GM03348 (cell line): ENCODE measurements around the gene CFAP410.
"Not testable (repeated sequence)": the region's sequence is repeated elsewhere in the genome, so short reads cannot be mapped to it uniquely, and the experiment has no call there.

Source experiments
- DNase-seq: peaks from one replicate; pipeline ENCODE4 v3.0.0; 2012; ENCODE audit warnings: low spot score

CFAP410 gene

DNA sequence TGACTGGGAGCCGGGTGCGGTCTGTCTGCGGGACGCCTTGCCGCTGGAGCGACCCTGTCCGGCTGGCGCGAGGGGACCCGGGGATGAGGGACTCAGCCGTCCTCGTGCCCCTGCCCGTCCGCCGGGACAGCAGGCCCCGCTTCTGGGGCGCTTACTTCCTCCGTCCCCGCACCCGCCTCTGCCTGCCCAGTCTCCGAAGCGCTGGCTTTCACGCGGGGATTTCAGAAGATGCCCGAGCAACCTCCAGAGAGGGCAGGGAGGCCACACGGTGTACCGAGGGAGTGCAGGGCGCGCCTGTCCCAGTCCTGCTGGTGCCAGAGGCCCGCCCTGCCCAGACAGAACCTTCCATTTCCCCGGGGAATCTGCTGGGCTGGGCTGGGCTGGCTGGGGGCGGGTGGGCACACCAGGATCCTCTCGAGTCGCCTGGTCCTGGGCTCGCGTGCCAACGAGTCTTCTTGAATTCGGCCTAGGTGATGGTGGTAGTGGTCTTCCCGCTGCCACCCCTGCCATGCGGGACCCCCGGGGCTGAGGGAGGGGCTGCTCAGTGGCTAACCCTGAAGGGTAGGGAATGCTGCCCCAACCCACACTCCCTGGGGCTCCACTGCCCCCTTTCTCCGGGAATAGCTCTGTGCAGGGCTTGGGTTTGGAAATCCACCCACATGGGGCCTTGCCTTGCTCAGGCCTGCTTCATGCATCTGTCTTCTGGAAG is 11.7 kb upstream of the CFAP410 start:
- DNase-seq = no peak

DNA sequence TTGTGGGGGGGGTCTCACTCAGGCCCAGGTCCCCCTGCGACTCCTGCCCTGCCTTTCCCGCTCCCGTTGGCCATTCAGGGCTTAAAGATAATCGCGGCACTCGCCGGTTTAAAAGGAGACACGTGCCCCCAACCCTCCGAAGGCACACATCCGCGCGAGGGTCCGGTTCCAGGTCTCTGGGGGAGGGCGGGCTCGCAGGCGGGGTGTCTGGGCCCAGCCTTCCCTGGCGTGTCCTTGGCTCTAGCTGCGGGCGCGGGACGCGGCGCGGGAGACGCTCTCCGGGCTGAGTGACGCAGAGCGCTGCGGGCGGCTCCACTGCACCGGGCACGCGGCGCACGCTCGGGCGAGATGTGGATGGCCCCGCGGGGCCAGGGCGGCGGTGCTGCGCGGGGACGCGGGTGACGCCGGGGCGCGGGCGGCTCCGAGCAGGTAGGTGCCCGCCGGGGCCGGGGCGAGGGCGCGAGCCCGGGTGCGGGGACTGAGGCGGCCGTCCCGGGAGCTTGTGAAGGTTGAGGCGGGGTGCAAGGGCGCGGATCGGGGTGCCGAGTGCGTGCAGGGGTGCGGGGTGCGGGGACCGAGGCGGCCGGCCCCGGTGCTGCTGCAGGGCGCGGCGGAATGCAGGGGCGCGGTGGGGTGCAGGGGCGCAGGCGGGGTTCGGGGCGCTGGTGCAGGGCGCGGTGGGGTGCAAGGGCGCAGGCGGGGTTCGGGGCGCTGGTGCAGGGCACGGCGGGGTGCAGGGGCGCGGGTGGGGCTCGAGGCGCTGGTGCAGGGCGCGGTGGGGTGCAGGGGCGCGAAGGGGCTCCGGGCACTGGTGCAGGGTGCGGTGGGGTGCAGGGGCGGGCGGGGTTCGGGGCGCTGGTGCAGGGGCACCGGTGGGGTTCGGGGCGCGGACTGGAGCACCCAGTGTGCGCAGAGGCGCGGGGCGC is 10.9 kb upstream of the CFAP410 start:
- DNase-seq = no peak

DNA sequence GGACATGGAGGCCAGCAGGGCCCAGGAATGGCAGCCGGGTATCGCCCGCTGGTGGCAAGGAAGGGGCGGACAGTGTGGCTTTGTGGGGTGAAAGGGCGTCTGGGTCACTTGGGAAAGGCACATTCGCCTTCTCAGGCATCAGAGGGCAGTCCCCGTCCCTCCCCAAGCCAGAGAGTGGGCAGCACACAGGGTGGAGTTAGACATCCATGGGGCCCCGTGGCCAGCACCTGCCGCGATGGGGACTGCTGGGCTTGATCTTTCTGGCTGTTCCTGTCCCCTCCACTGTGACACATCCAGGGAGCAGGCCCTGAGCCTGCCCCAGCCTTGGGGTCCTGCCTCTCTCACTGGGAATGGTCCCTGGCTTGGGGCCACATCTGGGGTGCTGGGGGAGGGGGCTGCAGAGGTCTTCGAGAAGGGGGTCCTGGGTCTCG is 10.2 kb upstream of the CFAP410 start:
- DNase-seq = no peak

DNA sequence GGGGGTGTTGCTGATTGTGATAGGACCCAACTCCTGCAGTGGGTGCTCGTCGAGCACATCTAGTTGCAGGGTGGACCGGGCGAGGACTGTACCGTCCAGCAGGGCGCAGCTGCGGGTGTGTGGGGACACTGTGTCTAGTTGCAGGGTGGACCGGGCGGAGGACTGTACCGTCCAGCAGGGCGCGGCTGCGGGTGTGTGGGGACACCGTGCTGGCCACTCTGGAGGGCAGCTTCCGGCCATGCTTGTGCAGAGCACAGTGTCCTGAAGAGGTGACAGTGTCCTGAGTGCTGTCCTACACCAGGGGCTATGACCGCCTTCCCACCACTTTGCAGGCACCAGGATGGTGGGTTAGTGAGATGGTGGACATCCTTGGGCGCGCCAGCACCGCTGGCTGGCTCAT is 9.7 kb upstream of the CFAP410 start:
- no peak for DNase-seq

DNA sequence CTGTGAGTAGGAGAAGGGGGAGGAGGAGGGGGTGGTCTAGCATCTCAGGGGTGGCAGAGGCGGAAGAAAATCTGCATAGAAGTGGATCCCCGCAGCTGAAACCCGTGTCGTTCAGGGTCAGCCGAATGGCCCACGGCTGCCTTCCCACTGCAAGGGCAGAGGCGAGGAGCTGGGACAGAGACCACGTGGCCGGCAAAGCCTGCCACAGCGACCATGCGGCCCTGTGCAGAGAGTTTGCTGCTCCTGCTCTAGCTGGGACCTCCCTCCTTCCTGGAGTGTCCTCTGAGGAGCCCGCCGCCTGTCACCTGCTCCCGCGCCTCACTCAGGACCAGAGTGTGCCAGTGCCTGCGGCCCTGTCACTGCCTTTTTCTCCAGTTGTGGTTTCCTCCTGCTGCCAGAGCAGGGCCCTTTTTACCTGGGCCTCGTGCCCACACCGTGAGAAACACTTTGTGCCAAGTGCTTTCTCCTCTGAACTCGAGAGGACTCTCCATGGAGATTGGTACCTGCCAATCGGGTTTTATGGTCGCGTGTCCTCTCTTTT is 8.8 kb upstream of the CFAP410 start:
- DNase-seq = no peak

DNA sequence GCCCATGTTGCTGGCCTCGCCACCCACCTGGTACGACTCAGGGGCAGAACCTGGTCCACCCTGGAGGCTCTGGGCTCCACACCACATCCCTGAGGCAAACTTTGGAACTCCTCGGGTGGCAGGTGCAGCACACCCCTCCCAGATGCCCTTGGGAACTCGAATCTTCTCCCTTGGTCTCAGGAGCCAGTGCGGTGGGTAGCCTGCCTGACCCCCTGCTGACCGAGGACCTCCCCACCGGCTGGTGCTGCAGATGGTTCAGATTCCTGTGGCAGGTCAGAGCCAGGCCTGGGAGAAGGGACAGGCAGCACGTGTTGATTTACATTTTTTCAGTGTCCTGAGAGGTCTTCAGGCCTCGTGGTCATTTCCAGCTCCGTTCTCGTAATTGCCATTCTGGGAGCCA is 6.3 kb upstream of the CFAP410 start:
- DNase-seq = no peak

DNA sequence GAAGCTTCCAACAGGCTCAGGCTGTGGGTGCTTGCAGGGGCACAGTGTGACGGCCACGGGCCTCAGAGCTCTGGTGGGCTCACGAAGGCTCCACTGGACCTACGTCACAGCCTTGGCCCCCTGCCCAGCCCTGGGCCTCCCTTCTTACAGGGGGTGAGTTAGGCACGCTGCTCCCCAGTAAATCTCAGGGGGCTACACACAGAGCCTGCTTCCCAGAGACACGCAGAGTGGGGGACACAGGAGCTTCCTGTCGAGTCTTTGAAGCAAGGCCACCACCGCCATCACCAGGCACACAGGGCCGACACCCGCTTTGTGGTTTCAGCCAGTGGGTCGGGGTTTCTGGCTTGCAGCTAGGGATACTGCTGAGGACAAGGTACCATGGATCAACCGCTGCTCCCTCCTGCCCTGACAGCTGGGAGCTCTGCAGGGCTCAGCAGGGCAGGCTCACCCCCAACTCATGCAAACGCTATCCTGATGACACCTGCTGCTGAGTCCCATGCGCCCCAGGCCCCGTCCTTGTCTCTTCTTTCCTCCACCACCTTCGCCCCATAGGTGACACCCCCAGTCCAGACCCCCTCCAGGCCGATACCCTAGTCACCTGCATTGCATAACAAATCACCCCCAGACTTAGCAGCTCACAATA is 5.5 kb upstream of the CFAP410 start:
- DNase-seq = no peak

DNA sequence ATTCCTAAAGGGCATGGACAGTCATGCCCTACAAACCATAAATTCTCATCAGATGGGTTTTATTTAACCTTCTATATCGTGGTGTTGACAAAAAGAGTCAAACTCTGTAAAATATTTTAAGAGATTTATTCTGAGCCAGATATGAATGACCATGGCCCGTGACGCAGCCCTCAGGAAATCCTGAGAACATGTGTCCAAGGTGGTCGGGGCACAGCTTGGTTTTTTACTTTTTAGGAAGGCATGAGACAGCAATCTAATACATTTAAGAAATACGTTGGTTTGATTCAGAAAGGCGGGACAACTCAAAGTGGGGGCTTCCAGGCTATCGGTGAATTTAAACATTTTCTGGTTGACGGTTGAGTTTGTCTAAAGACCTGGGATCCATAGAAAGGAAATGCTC is 3.8 kb upstream of the CFAP410 start:
- DNase-seq = not testable (repeated sequence)

DNA sequence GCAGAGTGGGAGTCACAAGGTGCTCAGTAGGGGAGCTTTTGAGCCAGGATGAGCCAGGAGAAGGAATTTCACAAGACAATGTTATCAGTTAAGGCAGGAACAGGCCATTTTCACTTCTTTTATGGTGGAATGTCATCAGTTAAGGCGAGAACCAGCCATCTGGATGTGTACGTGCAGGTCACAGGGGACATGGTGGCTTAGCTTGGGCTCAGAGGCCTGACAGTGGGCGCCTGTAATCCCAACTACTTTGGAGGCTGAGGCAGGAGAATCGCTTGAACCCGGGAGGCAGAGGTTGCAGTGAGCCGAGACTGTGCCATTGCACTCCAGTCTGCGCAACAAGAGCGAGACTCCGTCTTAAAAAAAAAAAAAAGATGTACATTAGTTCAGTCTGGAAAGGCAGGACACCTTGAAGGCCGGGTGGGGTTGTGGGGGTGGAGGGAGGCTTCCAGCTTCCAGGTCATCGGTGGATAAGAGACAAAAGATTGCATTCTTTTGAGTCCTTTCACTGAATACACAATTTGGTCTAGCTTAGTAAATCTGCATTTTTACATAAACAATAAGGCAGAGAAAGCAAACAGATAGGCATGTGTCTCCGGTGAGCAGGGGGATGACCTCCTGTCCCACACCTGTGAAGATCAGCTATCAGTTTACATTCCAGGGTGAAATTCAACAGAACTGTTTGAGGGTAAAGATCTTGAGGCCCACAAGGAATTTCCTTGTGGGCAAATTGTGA is 2.7 kb upstream of the CFAP410 start:
- not testable (repeated sequence) for DNase-seq

DNA sequence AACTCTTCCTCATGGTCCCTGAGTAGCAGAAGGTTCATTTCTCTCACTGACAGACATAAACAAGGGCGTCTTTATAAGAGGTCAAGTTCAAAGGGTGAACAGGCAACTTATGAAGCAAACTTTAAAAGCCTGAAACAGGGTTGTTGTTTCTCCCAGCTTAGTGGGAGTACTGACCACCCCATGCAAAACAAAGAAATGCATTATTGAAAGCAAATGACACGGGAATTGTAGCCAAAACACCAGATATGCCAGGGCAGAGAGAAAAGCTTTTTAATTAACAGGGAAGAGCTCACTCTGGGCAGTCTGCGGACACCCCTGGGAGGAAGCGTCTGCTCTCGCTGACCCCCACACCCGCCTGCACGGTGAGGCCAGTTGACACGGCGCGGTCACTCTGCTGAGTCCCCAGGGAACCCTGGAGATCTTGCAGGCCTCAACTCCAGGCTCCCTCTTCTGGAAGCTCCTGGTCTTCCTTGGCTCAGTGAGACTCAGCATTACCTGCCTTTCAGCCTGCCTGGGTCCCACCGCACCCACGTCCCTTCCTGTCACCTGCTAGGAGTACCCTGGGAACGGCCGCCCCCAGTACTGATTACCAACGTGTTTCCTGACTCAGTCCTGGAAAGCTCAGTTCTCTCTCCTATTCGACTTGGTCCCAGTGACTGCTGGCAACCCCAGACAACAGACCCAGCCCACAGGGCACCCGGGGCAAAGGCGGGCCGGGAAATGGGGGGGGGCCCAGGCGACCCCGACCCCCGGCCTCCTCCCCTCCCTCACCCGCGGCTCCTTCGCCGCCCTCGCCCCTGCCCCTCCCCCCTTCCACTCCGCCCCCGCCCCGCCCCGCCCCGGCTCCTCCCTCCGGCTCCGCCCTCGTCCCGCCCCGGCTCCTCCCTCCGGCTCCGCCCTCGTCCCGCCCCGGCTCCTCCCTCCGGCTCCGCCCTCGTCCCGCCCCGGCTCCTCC is 972 bp downstream of the CFAP410 start:
- peak; percentile 69 for DNase-seq

DNA sequence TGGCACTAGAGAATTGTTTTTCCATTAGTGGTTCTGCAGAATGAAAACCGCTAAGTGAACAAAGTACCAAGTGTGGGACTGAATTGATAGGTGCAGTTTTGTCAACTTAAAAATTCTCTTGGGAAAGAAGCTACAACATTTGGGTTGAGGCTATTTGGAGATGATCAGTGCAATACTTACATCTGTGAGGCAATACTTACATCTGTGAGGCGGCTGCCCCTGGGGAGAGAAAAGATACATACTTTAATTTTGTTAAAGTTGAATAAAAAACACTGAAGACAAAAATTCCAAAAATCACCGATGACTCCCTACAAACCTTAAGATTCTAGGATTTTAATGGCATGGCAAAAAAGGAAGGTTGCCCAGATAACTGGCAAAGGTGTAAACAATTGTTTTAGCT is 1.7 kb downstream of the CFAP410 start:
- DNase-seq = no peak

DNA sequence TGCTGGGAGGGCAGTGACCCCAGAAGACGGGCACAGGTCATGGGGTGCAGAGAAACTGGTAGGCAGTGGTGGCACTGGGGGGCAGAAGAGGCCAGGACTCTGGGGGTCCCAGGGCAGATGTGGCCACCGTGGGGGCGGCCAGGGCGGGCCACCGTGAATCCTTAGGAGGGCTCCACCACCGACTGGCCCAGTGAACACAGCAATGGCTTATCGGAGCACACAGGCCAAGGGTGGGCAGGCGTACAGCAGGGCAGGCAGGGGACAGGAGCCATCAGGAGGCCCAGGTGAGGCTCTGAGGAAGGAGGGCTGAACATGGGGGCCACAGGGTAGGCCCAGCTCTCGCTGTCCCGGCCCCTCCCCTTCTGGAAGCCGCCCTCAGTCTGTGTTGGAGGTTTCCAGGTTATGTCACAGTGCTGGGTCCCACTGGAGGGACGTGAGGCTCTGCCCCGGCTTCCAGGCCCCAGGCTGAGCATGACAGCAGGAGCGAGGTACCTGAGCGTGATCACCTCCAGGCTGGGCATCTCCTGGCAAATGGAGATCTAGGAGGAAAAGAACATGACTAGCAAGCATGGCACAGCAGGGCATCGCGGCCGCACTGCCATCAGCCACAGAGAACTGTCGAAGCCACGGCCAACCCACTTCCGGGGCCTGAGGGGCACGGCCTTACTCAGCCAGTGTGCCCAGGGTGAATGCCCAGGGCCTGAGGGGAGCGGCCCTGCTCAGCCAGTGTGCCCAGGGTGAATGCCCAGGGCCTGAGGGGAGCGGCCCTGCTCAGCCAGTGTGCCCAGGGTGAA is 3.7 kb downstream of the CFAP410 start:
- DNase-seq = no peak

DNA sequence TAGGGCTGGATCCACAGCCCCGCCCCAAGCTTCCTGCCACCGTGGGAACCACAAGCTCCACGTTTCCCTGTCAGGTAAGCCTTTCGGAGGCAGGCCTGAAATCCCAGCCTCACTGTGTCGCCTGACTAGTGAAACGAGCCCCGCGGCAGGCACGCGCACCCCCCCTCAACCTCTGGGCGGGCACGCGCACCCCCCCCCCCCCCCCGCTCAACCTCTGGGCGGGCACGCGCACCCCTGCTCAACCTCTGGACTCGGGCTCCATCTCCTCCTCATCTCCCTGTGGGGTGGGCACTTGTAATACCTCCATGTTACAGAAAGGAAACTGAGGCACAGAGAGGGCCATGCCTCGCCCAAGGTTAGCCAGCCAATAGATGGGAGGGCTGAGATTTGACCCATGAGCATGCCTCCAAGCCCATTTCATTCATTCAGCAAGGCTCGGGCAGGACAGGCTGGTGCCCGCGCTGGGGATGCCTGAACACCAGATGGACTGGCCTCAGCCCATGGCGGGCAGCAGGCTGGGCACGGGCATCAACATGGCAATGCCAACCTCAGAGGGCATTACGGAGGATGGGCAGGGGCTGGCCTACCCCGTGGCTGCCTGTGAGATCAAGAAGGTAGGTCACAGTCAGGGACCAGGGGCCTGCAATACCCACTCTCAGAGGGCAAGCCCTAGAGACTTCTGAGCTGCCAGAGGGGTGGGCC is 4.7 kb downstream of the CFAP410 start:
- no peak for DNase-seq

DNA sequence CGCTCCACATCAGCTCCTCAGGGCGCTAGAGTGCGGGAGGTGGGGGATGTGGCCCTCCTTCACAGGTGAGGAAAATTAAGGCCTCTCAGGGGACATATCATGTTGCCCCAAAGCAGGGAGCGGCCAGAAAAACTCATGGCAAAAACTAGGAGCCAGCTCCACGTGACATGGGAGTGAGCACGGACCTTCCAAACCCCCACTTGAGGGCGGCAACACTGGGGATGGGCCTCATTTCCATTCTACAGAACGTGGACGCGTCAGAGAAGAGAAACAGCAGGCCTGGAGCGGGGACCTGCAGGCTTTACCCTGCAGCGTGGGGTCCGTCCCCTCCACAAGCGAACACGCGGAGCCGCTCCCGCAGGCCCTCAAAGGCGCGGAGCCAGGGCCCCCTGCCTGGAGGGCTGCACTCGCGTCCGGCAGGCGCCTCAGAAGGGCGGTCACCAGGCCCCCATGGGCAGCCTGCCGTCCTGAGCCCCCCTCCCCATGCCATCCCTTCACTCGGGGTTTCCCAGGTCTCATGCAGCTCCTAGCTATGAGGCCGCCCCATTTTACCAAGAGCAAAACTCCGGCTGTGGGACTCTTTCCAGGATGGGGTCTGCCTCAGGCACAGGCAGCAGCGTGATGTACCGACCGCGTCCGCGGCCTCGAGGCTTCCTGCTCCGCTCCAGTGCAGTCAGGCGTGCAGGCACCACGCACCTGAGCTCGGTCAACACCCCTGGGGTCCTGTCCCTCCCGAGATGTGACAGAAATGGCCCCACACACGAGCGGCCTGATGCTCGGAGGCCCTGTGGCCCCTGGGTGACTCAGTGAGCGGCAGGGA is 5.5 kb downstream of the CFAP410 start:
- DNase-seq = no peak

DNA sequence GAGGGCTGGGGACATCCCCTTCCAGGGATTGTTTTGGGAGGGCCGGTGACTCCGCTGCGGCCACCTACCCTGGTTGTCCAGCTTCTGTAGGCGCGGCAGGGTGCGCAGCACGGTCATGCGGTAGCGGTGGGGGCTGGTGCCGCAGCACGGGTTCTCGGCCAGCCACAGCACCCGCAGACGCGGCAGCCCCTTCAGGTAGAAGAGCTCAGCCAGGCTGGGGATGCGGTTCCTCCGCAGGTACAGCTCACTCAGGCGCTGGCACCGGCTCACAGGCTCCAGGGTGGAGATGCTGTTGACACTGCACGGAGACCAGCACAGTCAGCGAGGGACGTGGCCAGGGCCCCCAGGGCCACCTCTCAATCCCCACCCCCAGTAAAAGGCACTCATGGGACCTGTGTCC is 6.2 kb downstream of the CFAP410 start:
- DNase-seq = no peak

DNA sequence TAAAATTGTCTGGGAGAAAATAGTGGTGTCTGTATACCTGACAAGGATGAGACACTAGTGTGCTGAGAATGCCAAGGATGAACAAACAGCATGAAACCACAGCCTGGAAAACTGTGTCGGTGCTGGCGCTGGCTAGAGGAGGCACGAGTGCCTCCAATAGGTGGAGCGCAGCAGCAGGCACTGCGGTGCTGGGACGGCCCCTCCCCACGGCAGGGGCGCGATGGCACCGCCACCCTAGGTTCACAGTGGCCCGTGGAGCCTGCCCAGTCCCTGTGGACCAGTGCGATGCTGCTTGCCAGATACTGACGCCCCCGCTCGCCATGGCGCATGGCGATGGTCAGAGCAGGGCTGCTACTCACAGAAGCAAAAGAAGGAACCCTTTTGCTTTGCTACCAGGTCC is 6.8 kb downstream of the CFAP410 start:
- DNase-seq = no peak

DNA sequence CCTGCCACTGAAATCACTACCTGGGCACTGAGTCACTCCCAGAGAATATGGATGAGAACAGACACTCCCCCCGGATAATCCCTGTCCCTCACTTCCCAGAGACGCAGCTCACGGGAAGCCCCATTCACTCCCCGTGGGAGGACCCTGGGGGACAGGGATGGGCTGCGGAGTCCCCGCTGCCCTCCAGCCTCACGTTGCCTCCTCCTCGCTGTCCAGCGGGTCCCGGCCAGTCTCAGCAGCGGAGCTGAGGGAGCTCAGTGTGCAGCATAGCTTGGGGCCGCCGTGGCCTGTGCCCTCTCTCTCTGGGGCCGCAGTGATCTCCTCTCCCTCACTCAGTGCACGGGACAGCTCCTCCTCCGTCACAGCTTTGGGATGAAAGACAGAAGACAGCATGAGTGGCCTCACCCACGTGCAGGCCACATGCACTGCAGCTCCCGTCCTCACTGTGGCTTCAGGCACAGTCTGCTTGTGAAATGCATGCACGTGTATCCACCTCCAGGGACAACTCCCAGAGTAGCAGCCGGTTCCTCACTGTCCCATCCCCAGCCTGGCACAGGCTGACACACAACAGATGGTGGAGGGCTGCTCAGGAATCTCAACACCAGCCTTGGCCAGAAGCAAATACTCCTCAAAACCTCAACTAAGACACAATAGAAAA is 7.4 kb downstream of the CFAP410 start:
- DNase-seq = no peak

DNA sequence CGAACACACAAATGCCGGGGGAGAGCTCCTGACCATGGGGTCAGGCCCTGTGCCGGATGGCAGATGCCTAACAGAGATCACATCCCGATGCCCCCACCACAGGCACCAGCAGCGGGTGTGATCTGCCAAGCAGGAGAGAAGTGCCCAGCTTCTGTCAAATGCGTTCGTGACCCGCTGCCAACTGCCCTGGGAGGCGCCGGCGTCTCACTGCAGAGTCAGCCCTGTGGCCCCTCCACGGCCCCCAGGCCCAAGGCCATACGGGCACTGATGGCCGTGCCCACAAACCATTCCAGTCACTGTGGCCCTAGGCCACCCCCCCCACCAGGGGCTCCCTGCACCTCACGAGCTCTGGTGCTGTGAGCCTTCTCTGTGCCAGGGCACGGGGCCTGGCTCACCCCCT is 8.0 kb downstream of the CFAP410 start:
- no peak for DNase-seq
